GM15510 (cell line): ENCODE measurements around the gene CPZ.

Experiments used
- POLR2A ChIP-seq: IDR thresholded peaks from 3 replicates; pipeline ENCODE4 v1.6.1; 2011; ENCODE audit warnings: borderline replicate concordance; ENCODE audit not compliant: insufficient read length; ENCODE audit errors: extremely low read depth

CPZ gene

GRCh38 chr4:8664031-8664805, 71.7 kb downstream of the CPZ start:
- no peak for TF ChIP-seq POLR2A

DNA sequence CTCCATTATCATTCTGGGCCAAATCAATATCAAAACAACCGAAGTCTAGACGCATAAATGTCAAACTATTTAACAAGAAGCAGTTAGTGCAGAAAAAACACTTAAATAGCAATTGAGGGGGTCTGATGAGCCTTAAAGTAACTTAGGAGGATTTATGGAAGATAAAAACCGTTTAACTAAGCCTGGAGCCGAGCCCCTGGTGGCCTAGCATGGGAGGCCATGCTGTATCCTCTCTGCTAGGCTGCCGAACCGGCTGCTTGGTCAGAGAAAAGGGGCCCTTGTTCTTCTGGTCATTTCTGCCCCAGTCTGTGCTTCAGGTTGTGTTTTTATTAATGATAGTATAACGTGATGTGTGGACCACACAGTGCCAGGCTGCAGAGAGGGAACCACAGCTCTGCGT, 72.4 kb downstream of the CPZ start:
- no peak for TF ChIP-seq POLR2A

GRCh38 chr4:8665406-8666360, 73.1 kb downstream of the CPZ start:
- no peak for TF ChIP-seq POLR2A

GRCh38 chr4:8666581-8666980, 74.0 kb downstream of the CPZ start:
- TF ChIP-seq POLR2A: no peak
